Endothelial cell of umbilical vein (primary cell): ENCODE data around the gene MTMR3.

ENCODE experiments used
- CTCF ChIP-seq, 2 donors: IDR thresholded peaks; 1 replicate in 1 of 2; 2 replicates in 1 of 2; pipeline ENCODE4 v1.5.1; 2011; ENCODE audit warnings: low read length in 2 of 2, mild to moderate bottlenecking in 2 of 2, moderate library complexity in 2 of 2, control low read depth in 1 of 2, inconsistent platforms in 1 of 2, low read depth in 1 of 2; ENCODE audit not compliant: insufficient read depth in 1 of 2; ENCODE audit errors: extremely low read depth in 1 of 2
- EZH2 ChIP-seq: IDR thresholded peaks from 2 replicates; pipeline ENCODE4 v1.6.1; 2012; ENCODE audit warnings: borderline replicate concordance, low read depth, mild to moderate bottlenecking, moderate library complexity, low read length, inconsistent platforms; ENCODE audit not compliant: severe bottlenecking
- FOS ChIP-seq: IDR thresholded peaks from 2 replicates; pipeline ENCODE4 v1.6.1; 2011; ENCODE audit warnings: mild to moderate bottlenecking, low read length, moderate library complexity, borderline replicate concordance; ENCODE audit not compliant: insufficient read depth
- GATA2 ChIP-seq: IDR thresholded peaks from 2 replicates; pipeline ENCODE4 v1.7.0; 2011; ENCODE audit warnings: low read depth, mild to moderate bottlenecking, moderate library complexity, mixed read lengths, low read length; ENCODE audit not compliant: insufficient read length, insufficient read depth
- JUN ChIP-seq: IDR thresholded peaks from 2 replicates; pipeline ENCODE4 v1.6.1; 2011; ENCODE audit warnings: borderline replicate concordance, low read depth; ENCODE audit not compliant: insufficient read length, insufficient read depth
- MAX ChIP-seq: IDR thresholded peaks from 2 replicates; pipeline ENCODE4 v1.6.1; 2011; ENCODE audit not compliant: insufficient read depth, insufficient read length
- MYC ChIP-seq: IDR thresholded peaks from one replicate; pipeline ENCODE4 v1.6.1; 2011; ENCODE audit warnings: mild to moderate bottlenecking, low read depth, low read length
- POLR2A ChIP-seq: IDR thresholded peaks from 2 replicates; pipeline ENCODE4 v1.6.1; 2012; ENCODE audit warnings: low read depth, mild to moderate bottlenecking, control low read depth, low read length
- POLR2AphosphoS5 ChIP-seq: IDR thresholded peaks from 2 replicates; pipeline ENCODE4 v1.6.1; 2012; ENCODE audit warnings: low read depth, mild to moderate bottlenecking, control low read depth, low read length, moderate library complexity; ENCODE audit not compliant: insufficient read depth

GRCh38 chr22:29872144-29872893 is 10.7 kb upstream of the MTMR3 start:
- TF ChIP-seq POLR2A (no peak), CTCF (IDR thresholded peaks at IDR 0.05; ENCODE audit: extremely low read depth in 1 of 2, insufficient read depth in 1 of 2, low read depth in 1 of 2, low read length in 2 of 2) (no peak), EZH2 (no peak), MYC (no peak), JUN (no peak), POLR2AphosphoS5 (no peak), FOS (no peak), MAX (no peak), GATA2 (no peak)
